GM12892 (cell line): ENCODE measurements around the gene PTCD2.

Experiments used
- POLR2A ChIP-seq: IDR thresholded peaks from 2 replicates; pipeline ENCODE4 v1.6.1; 2011; ENCODE audit warnings: low read depth, low read length, control low read depth
- POLR2AphosphoS5 ChIP-seq: IDR thresholded peaks from 2 replicates; pipeline ENCODE4 v1.6.1; 2011; ENCODE audit warnings: low read depth, low read length, control low read depth

DNA sequence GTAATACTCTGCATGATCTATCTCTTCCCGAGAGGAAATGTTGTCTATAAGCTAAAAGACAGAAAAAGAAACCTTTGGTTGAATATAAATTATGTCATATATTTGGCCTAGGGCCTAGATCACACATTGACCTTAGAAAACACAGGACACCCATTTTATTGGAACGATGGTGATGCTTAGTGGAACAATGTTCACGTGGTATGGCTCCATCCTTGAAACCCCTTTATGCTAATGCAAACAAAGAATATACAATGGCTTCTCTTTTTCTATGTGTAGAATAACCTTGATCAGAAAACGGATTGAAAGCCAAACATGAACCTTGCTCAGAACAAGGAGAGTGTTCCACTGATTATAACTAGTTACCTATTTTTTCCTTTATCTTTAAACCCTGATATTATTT lies 24.6 kb upstream of the PTCD2 start:
- no peak for TF ChIP-seq POLR2AphosphoS5
- no peak for TF ChIP-seq POLR2A
